Endothelial cell of umbilical vein (primary cell): Measurements from ENCODE around the gene SH3PXD2B. TPM values are rescaled to one million over a fixed set of nuclear protein-coding genes. Genes with fewer than 3 reads are reported as not detected.

Experiments
- BruUV-seq: library from RNA; stranded (reverse); fragments of 400-500 nt; replicated peaks from 2 replicates; lab custom pipeline; 2021; lab: Mats Ljungman, UMichigan
- CTCF ChIA-PET: fragments of 300-600, 350-600 bp; sonication (Branson Sonifier 250); formaldehyde crosslinking; loops from one replicate; lab custom pipeline; 2021; ENCODE audit warnings: antibody characterized with exemption, inconsistent platforms; lab: Charles Lee
- POLR2A ChIA-PET: fragments of 300-600, 350-600 bp; sonication (Branson Sonifier 250); formaldehyde crosslinking; loops from one replicate; lab custom pipeline; 2021; ENCODE audit warnings: antibody characterized with exemption, inconsistent platforms; lab: Charles Lee
- DNase-seq: peaks from one replicate; pipeline ENCODE4 v3.0.0-alpha.2; 2011; ENCODE audit warnings: low read depth, low spot score
- FAIRE-seq: peaks from 2 replicates; lab custom pipeline; 2011; peaks lifted over from hg19 to GRCh38; lab: Jason Lieb, UNC
- H2AFZ ChIP-seq: 2 replicates; pipeline ENCODE4 v1.6.0; 2012; ENCODE audit warnings: low read depth, low read length, control low read depth, inconsistent platforms
- H3K27ac ChIP-seq: 2 replicates; pipeline ENCODE4 v1.5.1; 2011; ENCODE audit warnings: low read depth, mild to moderate bottlenecking, control low read depth, low read length, moderate library complexity; ENCODE audit not compliant: insufficient read depth
- H3K27me3 ChIP-seq, 2 experiments: 2 replicates each; pipeline versions ENCODE4 v1.6.0 to v1.6.1; 2011; ENCODE audit warnings: low read length in 2 of 2, mixed read lengths in 1 of 2; ENCODE audit not compliant: control insufficient read depth in 2 of 2, insufficient read depth in 2 of 2
- H3K36me3 ChIP-seq, 2 experiments: 2 replicates in 1 of 2; 3 replicates in 1 of 2; pipeline ENCODE4 v1.5.1; 2011; ENCODE audit warnings: low read length in 2 of 2, mild to moderate bottlenecking in 1 of 2, moderate library complexity in 1 of 2; ENCODE audit not compliant: control insufficient read depth in 2 of 2, insufficient read depth in 2 of 2; ENCODE audit errors: extremely low read depth in 1 of 2
- H3K4me1 ChIP-seq: 3 replicates; pipeline ENCODE4 v1.5.1; 2011; ENCODE audit warnings: mild to moderate bottlenecking, low read length; ENCODE audit not compliant: control insufficient read depth, insufficient read depth; ENCODE audit errors: extremely low read depth
- H3K4me2 ChIP-seq: 2 replicates; pipeline ENCODE4 v1.6.1; 2011; ENCODE audit warnings: low read length, control low read depth, mixed read lengths; ENCODE audit not compliant: insufficient read depth
- H3K4me3 ChIP-seq, 3 experiments: fragments of 200-600 bp in 1 of 3; sonication (generic), shearing (Covaris generic) in 1 of 3; replicated peaks in 1 of 3; 2 replicates each; pipeline ENCODE4 v1.5.1; 2011 to 2016; ENCODE audit warnings: control low read depth in 3 of 3, low read length in 3 of 3, mild to moderate bottlenecking in 2 of 3, inconsistent platforms in 1 of 3, low read depth in 1 of 3, moderate library complexity in 1 of 3; ENCODE audit not compliant: insufficient read depth in 1 of 3
- H3K79me2 ChIP-seq: 2 replicates; pipeline ENCODE4 v1.6.0; 2012; ENCODE audit warnings: low read length, inconsistent platforms; ENCODE audit not compliant: control insufficient read depth, insufficient read depth
- H3K9ac ChIP-seq: replicated peaks from 2 replicates; pipeline ENCODE3; 2011; ENCODE audit warnings: low read length, control low read depth; ENCODE audit not compliant: insufficient read depth; ENCODE audit errors: extremely low read depth
- H3K9me1 ChIP-seq: replicated peaks from 3 replicates; pipeline ENCODE4 v1.6.0; 2011; ENCODE audit warnings: mild to moderate bottlenecking, low read length; ENCODE audit not compliant: control insufficient read depth, insufficient read depth; ENCODE audit errors: extremely low read depth
- H3K9me3 ChIP-seq: replicated peaks from 2 replicates; pipeline ENCODE4 v1.5.1; 2012; ENCODE audit warnings: low read length, inconsistent platforms; ENCODE audit not compliant: control insufficient read depth, insufficient read depth
- H4K20me1 ChIP-seq: replicated peaks from 2 replicates; pipeline ENCODE3; 2011; ENCODE audit warnings: mild to moderate bottlenecking, low read length; ENCODE audit not compliant: control insufficient read depth, insufficient read depth; ENCODE audit errors: extremely low read depth
- EZH2 ChIP-seq: IDR thresholded peaks from 2 replicates; pipeline ENCODE4 v1.6.1; 2012; ENCODE audit warnings: borderline replicate concordance, low read depth, mild to moderate bottlenecking, moderate library complexity, low read length, inconsistent platforms; ENCODE audit not compliant: severe bottlenecking
- FOS ChIP-seq: IDR thresholded peaks from 2 replicates; pipeline ENCODE4 v1.6.1; 2011; ENCODE audit warnings: mild to moderate bottlenecking, low read length, moderate library complexity, borderline replicate concordance; ENCODE audit not compliant: insufficient read depth
- GATA2 ChIP-seq: IDR thresholded peaks from 2 replicates; pipeline ENCODE4 v1.7.0; 2011; ENCODE audit warnings: low read depth, mild to moderate bottlenecking, moderate library complexity, mixed read lengths, low read length; ENCODE audit not compliant: insufficient read length, insufficient read depth
- MYC ChIP-seq: IDR thresholded peaks from one replicate; pipeline ENCODE4 v1.6.1; 2011; ENCODE audit warnings: mild to moderate bottlenecking, low read depth, low read length
- dilution Hi-C: fragments of 300-500 bp; cut with MboI; formaldehyde crosslinking; loops from one replicate; pipeline ENCODE4 v1.15.0; 2019; ENCODE audit warnings: low sequenced_read_pairs; ENCODE audit not compliant: extremely low pct_ligation_motif_present
- intact Hi-C: fragments of 100-400 bp; cut with micrococcal nuclease; formaldehyde crosslinking; loops from one replicate; pipeline ENCODE4 v1.10.0; 2022
- polyA plus RNA-seq, 4 experiments: library from polyadenylated mRNA; depleted of rRNA in 3 of 4; stranded (reverse) in 3 of 4; unstranded in 1 of 4; fragments of >200 nt; gene quantifications; 2 replicates each; pipeline versions ENCODE4 v1.2.1 to v1.2.3, GENCODE V29; 2011 to 2012; ENCODE audit warnings: missing spikeins in 1 of 4
- total RNA-seq: library from RNA; stranded (reverse); gene quantifications from 2 replicates; pipeline ENCODE4 v1.2.3, GENCODE V29; 2021

Gene SH3PXD2B
- total and polyA plus RNA-seq, 2 donors (not counting 3 experiments of a cell fraction or from before 2014, with no cell fraction given): 23.5 to 66.3 TPM

GRCh38 chr5:172365948-172366608 lies 88.2 kb downstream of the SH3PXD2B start:
- dilution Hi-C loops: no loop called here
- no peak for FAIRE-seq
- CTCF ChIA-PET: no interaction called here

GRCh38 chr5:172364773-172365172 lies 89.6 kb downstream of the SH3PXD2B start:
- Histone ChIP-seq H3K9me1 (no peaks in the 10 kb centered on the region), H3K9me3 (no peaks in the 10 kb centered on the region), H3K27me3 (no peaks in the 10 kb centered on the region), H3K27ac (no peak overlapping the region), H3K79me2 (no peaks in the 10 kb centered on the region), H2AFZ (no peak overlapping the region), H3K4me1 (no peaks in the 10 kb centered on the region), H4K20me1 (no peaks in the 10 kb centered on the region), H3K36me3 (peaks cover 6 to 17% of the 10 kb centered on the region in 2 experiments), H3K4me2 (no peak overlapping the region), H3K4me3 (no peak overlapping the region), H3K9ac (no peak overlapping the region)
- intact Hi-C loops: no loop called here
- no TSS peak for BruUV-seq
- dilution Hi-C loops: no loop called here
- DNase-seq: no peak
- ChIA-PET POLR2A (interaction anchor here (0.6 kb wide), 1 partner anchor 977 kb away, joined by 4 read pairs; no protein-coding TSS in a partner anchor), CTCF (no interaction called here)
- TF ChIP-seq MYC (no peak), GATA2 (no peak), EZH2 (no peak), FOS (no peak)
- FAIRE-seq: no peak

More at GRCh38 chr5:172365948-172366608, 88.2 kb downstream of the SH3PXD2B start:
- TF ChIP-seq EZH2 (no peak), FOS (no peak), MYC (no peak)
- no peak for DNase-seq
- Histone ChIP-seq H4K20me1 (no peaks in the 10 kb centered on the region), H3K27ac (no peak overlapping the region), H3K79me2 (no peaks in the 10 kb centered on the region), H3K4me1 (no peaks in the 10 kb centered on the region), H3K9me3 (no peaks in the 10 kb centered on the region), H3K9ac (no peak overlapping the region), H3K4me3 (no peak overlapping the region), H3K27me3 (no peaks in the 10 kb centered on the region), H3K9me1 (no peaks in the 10 kb centered on the region), H3K4me2 (no peak overlapping the region), H2AFZ (no peak overlapping the region), H3K36me3 (peaks cover 5 to 14% of the 10 kb centered on the region in 2 experiments)
- POLR2A ChIA-PET: no interaction called here
- intact Hi-C loops: no loop called here
- BruUV-seq: no TSS peak
